H9 (cell line): Measurements from ENCODE around the gene IMMP2L. TPM values are rescaled to one million over a fixed set of nuclear protein-coding genes. Genes with fewer than 3 reads are reported as not detected.

Source experiments
- DNase-seq: peaks from one replicate; pipeline ENCODE4 v3.0.0-alpha.2; 2017
- H2AFZ ChIP-seq: one replicate; pipeline ENCODE4 v1.6.1; 2013; ENCODE audit warnings: mild to moderate bottlenecking, low read length, control low read depth, moderate library complexity
- H2AK5ac ChIP-seq: 2 replicates; pipeline ENCODE4 v1.6.1; 2013; ENCODE audit warnings: low read length, control low read depth, mixed read lengths; ENCODE audit not compliant: insufficient read length
- H2BK120ac ChIP-seq: one replicate; pipeline ENCODE4 v1.6.1; 2013; ENCODE audit warnings: low read depth, mild to moderate bottlenecking, low read length, control low read depth, inconsistent platforms; ENCODE audit not compliant: poor library complexity, severe bottlenecking
- H2BK12ac ChIP-seq: 2 replicates; pipeline ENCODE4 v1.6.1; 2013; ENCODE audit warnings: low read length, control low read depth, mixed read lengths, low read depth; ENCODE audit not compliant: insufficient read length
- H2BK15ac ChIP-seq: 2 replicates; pipeline ENCODE4 v1.6.1; 2013; ENCODE audit warnings: low read depth, low read length, control low read depth
- H2BK20ac ChIP-seq: one replicate; pipeline ENCODE4 v1.6.1; 2013; ENCODE audit warnings: low read depth, mild to moderate bottlenecking, low read length, control low read depth, inconsistent platforms; ENCODE audit not compliant: poor library complexity, severe bottlenecking
- H2BK5ac ChIP-seq: 2 replicates; pipeline ENCODE4 v1.6.1; 2013; ENCODE audit warnings: low read length, control low read depth, mixed read lengths; ENCODE audit not compliant: insufficient read length
- H3K14ac ChIP-seq: 2 replicates; pipeline ENCODE4 v1.6.1; 2013; ENCODE audit warnings: low read length, control low read depth; ENCODE audit not compliant: insufficient read depth
- H3K18ac ChIP-seq: 2 replicates; pipeline ENCODE4 v1.6.1; 2013; ENCODE audit warnings: low read depth, mild to moderate bottlenecking, mixed read lengths, low read length, control low read depth; ENCODE audit not compliant: insufficient read length
- H3K23ac ChIP-seq: 2 replicates; pipeline ENCODE4 v1.6.1; 2013; ENCODE audit warnings: low read length, control low read depth, mixed read lengths, low read depth; ENCODE audit not compliant: insufficient read length
- H3K23me2 ChIP-seq: 2 replicates; pipeline ENCODE4 v1.6.1; 2013; ENCODE audit warnings: low read depth, mild to moderate bottlenecking, mixed read lengths, low read length, control low read depth; ENCODE audit not compliant: insufficient read length, poor library complexity, severe bottlenecking
- H3K27ac ChIP-seq: 2 replicates; pipeline ENCODE4 v1.5.1; 2013; ENCODE audit warnings: low read length, control low read depth, mixed read lengths, low read depth; ENCODE audit not compliant: insufficient read length
- H3K27me3 ChIP-seq: 2 replicates; pipeline ENCODE4 v1.6.1; 2013; ENCODE audit warnings: low read length, control low read depth, inconsistent platforms; ENCODE audit not compliant: insufficient read depth
- H3K4ac ChIP-seq: 2 replicates; pipeline ENCODE4 v1.6.1; 2013; ENCODE audit warnings: low read depth, mild to moderate bottlenecking, control low read depth, inconsistent platforms, low read length, moderate library complexity
- H3K4me1 ChIP-seq: 2 replicates; pipeline ENCODE4 v1.6.1; 2013; ENCODE audit warnings: low read length, control low read depth, inconsistent platforms; ENCODE audit not compliant: insufficient read depth
- H3K4me2 ChIP-seq: 2 replicates; pipeline ENCODE4 v1.6.1; 2013; ENCODE audit warnings: low read length, control low read depth, mixed read lengths; ENCODE audit not compliant: insufficient read length, insufficient read depth
- H3K56ac ChIP-seq: 2 replicates; pipeline ENCODE4 v1.6.1; 2013; ENCODE audit warnings: low read depth, mild to moderate bottlenecking, mixed read lengths, low read length, control low read depth; ENCODE audit not compliant: insufficient read length
- H3K79me1 ChIP-seq: 2 replicates; pipeline ENCODE4 v1.6.1; 2013; ENCODE audit warnings: low read depth, mild to moderate bottlenecking, moderate library complexity, low read length, control low read depth, inconsistent platforms; ENCODE audit not compliant: insufficient read depth, poor library complexity, severe bottlenecking
- H3K79me2 ChIP-seq: 2 replicates; pipeline ENCODE4 v1.6.1; 2013; ENCODE audit warnings: low read length, control low read depth, inconsistent platforms; ENCODE audit not compliant: insufficient read depth
- H3K9ac ChIP-seq: 2 replicates; pipeline ENCODE4 v1.6.1; 2013; ENCODE audit warnings: low read length, control low read depth, mixed read lengths; ENCODE audit not compliant: insufficient read length; ENCODE audit errors: extremely low read depth
- H3K9me3 ChIP-seq: one replicate; pipeline ENCODE4 v1.6.1; 2013; ENCODE audit warnings: low read depth, low read length, inconsistent platforms; ENCODE audit not compliant: control insufficient read depth
- H3T11ph ChIP-seq: one replicate; pipeline ENCODE4 v1.6.1; 2013; ENCODE audit warnings: mild to moderate bottlenecking, low read length, control low read depth, inconsistent platforms
- H4K20me1 ChIP-seq: one replicate; pipeline ENCODE4 v1.6.1; 2013; ENCODE audit not compliant: control insufficient read depth, insufficient read length, insufficient read depth
- H4K5ac ChIP-seq: 2 replicates; pipeline ENCODE4 v1.6.1; 2013; ENCODE audit warnings: low read depth, mild to moderate bottlenecking, mixed read lengths, low read length, control low read depth; ENCODE audit not compliant: insufficient read length
- H4K8ac ChIP-seq: replicated peaks from 2 replicates; pipeline ENCODE4 v1.6.1; 2013; ENCODE audit warnings: low read length, control low read depth, mixed read lengths, low read depth; ENCODE audit not compliant: insufficient read length
- H4K91ac ChIP-seq: 2 replicates; pipeline ENCODE4 v1.6.1; 2013; ENCODE audit warnings: low read depth, mild to moderate bottlenecking, moderate library complexity, mixed read lengths, low read length, control low read depth; ENCODE audit not compliant: insufficient read length
- H3K27ac Mint-ChIP-seq, 3 experiments: 2 replicates in 2 of 3; 3 replicates in 1 of 3; pipeline ENCODE4 v1.8.0; 2020 to 2021; ENCODE audit warnings: mixed read lengths in 3 of 3, mild to moderate bottlenecking in 1 of 3, moderate library complexity in 1 of 3
- H3K27me3 Mint-ChIP-seq: 2 replicates; pipeline ENCODE4 v1.8.0; 2021; ENCODE audit warnings: low read depth, mild to moderate bottlenecking, moderate library complexity, mixed read lengths
- H3K36me3 Mint-ChIP-seq, 3 experiments: 2 replicates in 2 of 3; 3 replicates in 1 of 3; pipeline ENCODE4 v1.8.0; 2020 to 2021; ENCODE audit warnings: low read depth in 3 of 3, mixed read lengths in 3 of 3; ENCODE audit not compliant: insufficient read depth in 1 of 3
- H3K4me1 Mint-ChIP-seq, 2 experiments: 2 replicates each; pipeline ENCODE4 v1.8.0; 2020; ENCODE audit warnings: mixed read lengths in 2 of 2
- H3K4me3 Mint-ChIP-seq, 2 experiments: 2 replicates in 1 of 2; 3 replicates in 1 of 2; pipeline ENCODE4 v1.8.0; 2020 to 2021; ENCODE audit warnings: mild to moderate bottlenecking in 2 of 2, mixed read lengths in 2 of 2, moderate library complexity in 1 of 2
- H3K9me3 Mint-ChIP-seq, 2 experiments: 2 replicates in 1 of 2; 3 replicates in 1 of 2; pipeline ENCODE4 v1.8.0; 2020; ENCODE audit warnings: mild to moderate bottlenecking in 2 of 2, mixed read lengths in 2 of 2, moderate library complexity in 1 of 2
- CTCF ChIP-seq: fragments of 200-600 bp; sonication (generic); conservative IDR thresholded peaks from 3 replicates; pipeline ENCODE4 v1.8.0; 2021; ENCODE audit warnings: antibody characterized with exemption, mild to moderate bottlenecking
- WGBS: extraction: QIAGEN DNeasy Blood & Tissue Kit; methylation state at CpG from one replicate; pipeline ENCODE4 v1.1.7; 2013; ENCODE audit warnings: missing lambda C conversion rate, low lambda C conversion rate, mixed read lengths; ENCODE audit not compliant: insufficient read length; ENCODE audit errors: extremely low coverage; 5-methylcytosine and 5-hydroxymethylcytosine counted together
- total RNA-seq: library from RNA; stranded (reverse); gene quantifications from 2 replicates; pipeline ENCODE4 v1.2.1, GENCODE V29; 2021

IMMP2L gene
- total RNA-seq, 1 experiment from 2014 or later, result 14.7 TPM

GRCh38 chr7:111358915-111359314 lies 203.4 kb downstream of the IMMP2L start:
- H3K23me2 ChIP-seq, result no peaks in the 10 kb centered on the region
- H3K4ac ChIP-seq, result no peak overlapping the region
- no peak overlapping the region for H2AK5ac ChIP-seq
- no peak overlapping the region for H3K4me2 ChIP-seq
- no peak overlapping the region for H4K91ac ChIP-seq
- H2BK120ac ChIP-seq, result no peak overlapping the region
- H3K18ac ChIP-seq, result no peak overlapping the region
- no peaks in the 10 kb centered on the region for H3K79me2 ChIP-seq
- no peak overlapping the region for H2BK15ac ChIP-seq
- H4K5ac ChIP-seq, result no peak overlapping the region
- Mint-ChIP-seq H3K27ac (0 out of 7 replicates have a peak overlapping the region, but pooled peaks of 1 of the 3 experiments have one; percentile 21), H3K4me1 (peaks cover 5 to 10% of the 10 kb centered on the region in 2 experiments; a peak in 3 of 4 replicates), H3K4me3 (no peak overlapping the region), H3K36me3 (no peaks in the 10 kb centered on the region), H3K27me3 (no peaks in the 10 kb centered on the region), H3K9me3 (no peaks in the 10 kb centered on the region)
- no peak for TF ChIP-seq CTCF
- H2BK12ac ChIP-seq, result no peak overlapping the region
- no peak overlapping the region for H3K23ac ChIP-seq
- no peak overlapping the region for H3K14ac ChIP-seq
- no peak overlapping the region for H2BK20ac ChIP-seq
- no peaks in the 10 kb centered on the region for H4K20me1 ChIP-seq
- H4K8ac ChIP-seq, result no peak overlapping the region
- H3K9me3 ChIP-seq, result no peaks in the 10 kb centered on the region
- no CpG with 5 or more reads among the region's 4 CpGs for WGBS
- no peak overlapping the region for H3T11ph ChIP-seq
- DNase-seq, result no peak
- no peaks in the 10 kb centered on the region for H3K4me1 ChIP-seq
- H3K9ac ChIP-seq, result no peak overlapping the region
- no peak overlapping the region for H2BK5ac ChIP-seq
- no peak overlapping the region for H2AFZ ChIP-seq
- no peak overlapping the region for H3K56ac ChIP-seq
- H3K79me1 ChIP-seq, result no peaks in the 10 kb centered on the region
- no peaks in the 10 kb centered on the region for H3K27me3 ChIP-seq
- H3K27ac ChIP-seq, result no peak overlapping the region
